GM18507 (cell line): ENCODE measurements around the gene PLCB4.

ENCODE experiments used
- DNase-seq: peaks from one replicate; pipeline ENCODE4 v3.0.0; 2011; ENCODE audit warnings: low read depth; ENCODE audit not compliant: insufficient read length; ENCODE audit errors: extremely low spot score
- FAIRE-seq: peaks from 2 replicates; lab custom pipeline; 2011; peaks lifted over from hg19 to GRCh38; lab: Jason Lieb, UNC

The PLCB4 gene

GRCh38 chr20:9514461-9515213 is 445.8 kb downstream of the PLCB4 start, which contains the start of gene LAMP5:
Gene LAMP5, plus strand, starts transcription at chr20:9514590. Its CDS starts 263 bp downstream, at chr20:9514853.
- DNase-seq (no peak), FAIRE-seq (no peak)

DNA sequence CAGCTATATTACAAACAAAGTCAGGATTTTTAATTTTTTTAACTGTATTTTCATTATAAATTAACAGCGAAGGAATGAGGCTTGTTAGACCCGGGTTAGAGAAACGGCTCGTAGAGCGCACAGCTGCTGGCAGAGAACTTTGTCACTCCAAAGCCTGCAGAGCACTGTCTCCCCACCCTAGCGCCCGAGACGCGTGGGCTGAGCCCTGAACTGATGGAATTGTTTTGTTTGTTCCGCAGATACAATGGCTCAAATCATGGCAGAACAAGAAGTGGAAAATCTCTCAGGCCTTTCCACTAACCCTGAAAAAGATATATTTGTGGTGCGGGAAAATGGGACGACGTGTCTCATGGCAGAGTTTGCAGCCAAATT is 446.3 kb downstream of the PLCB4 start:
- no peak for FAIRE-seq

GRCh38 chr20:9515741-9516233 is 446.9 kb downstream of the PLCB4 start:
- DNase-seq = no peak
- FAIRE-seq = no peak

More for the DNA sequence above, 446.3 kb downstream of the PLCB4 start:
- DNase-seq = no peak

- DNase-seq (no peak), FAIRE-seq (no peak)
Observed at GRCh38 chr20:9516234-9516871, 447.5 kb downstream of the PLCB4 start.

GRCh38 chr20:9517297-9518162 is 448.6 kb downstream of the PLCB4 start:
- DNase-seq (no peak), FAIRE-seq (no peak)

DNA sequence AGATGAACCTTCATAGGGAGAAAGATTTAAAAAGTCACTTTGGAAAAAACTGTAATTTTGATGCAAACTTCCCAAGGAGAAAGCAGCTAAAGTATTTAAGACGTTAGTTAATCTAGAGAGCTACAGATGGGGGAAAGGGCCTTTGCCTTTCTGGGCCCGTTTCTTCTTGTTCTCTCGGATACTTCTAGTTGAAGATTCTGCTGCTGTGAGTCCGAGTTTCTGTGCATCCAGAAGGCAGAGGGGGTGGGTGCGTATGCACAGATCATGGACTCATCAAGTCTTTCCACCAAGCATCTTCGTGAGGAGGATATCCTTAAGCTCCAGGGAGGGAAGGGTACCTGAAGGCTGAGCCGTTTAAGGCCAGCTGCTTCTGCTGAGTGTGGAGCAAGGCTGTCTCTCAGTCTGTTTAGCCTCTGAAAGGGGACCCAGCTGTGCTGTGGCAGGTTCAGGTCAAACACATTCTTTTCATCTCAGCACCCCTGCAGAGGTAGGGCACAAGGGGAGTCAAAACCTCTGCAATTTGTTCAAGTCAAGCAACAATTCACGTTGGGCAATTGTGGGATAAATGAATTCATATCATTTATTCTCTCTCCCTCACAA is 449.8 kb downstream of the PLCB4 start:
- FAIRE-seq (no peak), DNase-seq (no peak)

DNA sequence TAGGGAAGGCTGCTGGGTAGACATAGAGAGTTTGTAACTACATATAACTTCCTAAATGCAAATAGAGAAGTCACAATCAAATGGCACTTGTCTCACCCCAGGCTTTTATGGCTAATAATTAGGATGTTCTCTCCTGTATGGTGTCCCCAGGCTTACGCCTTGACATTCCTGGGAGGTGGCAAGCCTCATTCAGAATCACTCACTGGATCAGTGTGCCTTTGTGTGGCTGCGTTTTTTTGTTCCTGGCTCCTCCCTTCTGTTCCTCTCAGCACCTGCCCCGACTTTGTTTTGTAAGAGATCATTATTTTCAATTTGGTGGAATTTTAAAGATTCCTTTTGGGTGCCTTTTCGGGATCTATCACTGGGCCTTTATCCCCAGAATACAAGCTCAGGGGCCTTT is 451.2 kb downstream of the PLCB4 start:
- no peak for DNase-seq
- FAIRE-seq = no peak

DNA sequence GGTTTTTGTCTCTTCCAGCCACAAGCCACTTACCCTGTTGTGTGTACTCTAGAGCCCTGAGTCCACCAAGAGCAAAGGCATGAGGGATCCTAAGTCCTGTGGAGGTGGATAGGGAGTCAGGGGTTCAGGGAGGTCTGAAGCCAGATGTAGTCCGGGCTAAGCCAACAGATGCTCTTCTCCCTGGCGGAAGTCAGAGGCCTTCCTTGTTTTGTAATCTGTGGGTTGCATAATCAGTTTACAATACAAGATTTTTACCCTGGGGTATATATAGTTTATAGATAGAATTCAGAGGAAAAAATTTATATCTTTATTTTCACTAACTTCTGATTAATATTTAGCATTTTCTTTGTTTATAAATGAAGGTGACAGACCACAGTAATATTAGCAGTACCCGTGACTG is 454.7 kb downstream of the PLCB4 start:
- no peak for FAIRE-seq
- no peak for DNase-seq
